HG03378 (cell line): ENCODE data around the gene CHST7.
A peak's percentile ranks its signal among the peaks of the same experiment; 100 is the strongest.
"Not testable (repeated sequence)": the region's sequence is repeated elsewhere in the genome, so short reads cannot be mapped to it uniquely, and the experiment has no call there.

ENCODE experiments used
- ATAC-seq: cut with Tn5 transposase; IDR thresholded peaks from one replicate; pipeline ENCODE4 v1.9.1; 2021; ENCODE audit warnings: mild to moderate bottlenecking, moderate library complexity; ENCODE audit not compliant: unreplicated experiment

The CHST7 gene, protein sequence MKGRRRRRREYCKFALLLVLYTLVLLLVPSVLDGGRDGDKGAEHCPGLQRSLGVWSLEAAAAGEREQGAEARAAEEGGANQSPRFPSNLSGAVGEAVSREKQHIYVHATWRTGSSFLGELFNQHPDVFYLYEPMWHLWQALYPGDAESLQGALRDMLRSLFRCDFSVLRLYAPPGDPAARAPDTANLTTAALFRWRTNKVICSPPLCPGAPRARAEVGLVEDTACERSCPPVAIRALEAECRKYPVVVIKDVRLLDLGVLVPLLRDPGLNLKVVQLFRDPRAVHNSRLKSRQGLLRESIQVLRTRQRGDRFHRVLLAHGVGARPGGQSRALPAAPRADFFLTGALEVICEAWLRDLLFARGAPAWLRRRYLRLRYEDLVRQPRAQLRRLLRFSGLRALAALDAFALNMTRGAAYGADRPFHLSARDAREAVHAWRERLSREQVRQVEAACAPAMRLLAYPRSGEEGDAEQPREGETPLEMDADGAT

GRCh38 chrX:46573331-46573891 lies at the start of gene CHST7:
Gene CHST7 (plus strand): TSS chrX:46573765. CDS start chrX:46573932, 167 bp downstream.
- ATAC-seq, result peak; percentile 23

GRCh38 chrX:46528640-46529039 lies 44.9 kb upstream of the CHST7 start:
- not testable (repeated sequence) for ATAC-seq

- ATAC-seq, result not testable (repeated sequence)
These were observed 43.7 kb upstream of the CHST7 start for GRCh38 chrX:46529740-46530403.

DNA sequence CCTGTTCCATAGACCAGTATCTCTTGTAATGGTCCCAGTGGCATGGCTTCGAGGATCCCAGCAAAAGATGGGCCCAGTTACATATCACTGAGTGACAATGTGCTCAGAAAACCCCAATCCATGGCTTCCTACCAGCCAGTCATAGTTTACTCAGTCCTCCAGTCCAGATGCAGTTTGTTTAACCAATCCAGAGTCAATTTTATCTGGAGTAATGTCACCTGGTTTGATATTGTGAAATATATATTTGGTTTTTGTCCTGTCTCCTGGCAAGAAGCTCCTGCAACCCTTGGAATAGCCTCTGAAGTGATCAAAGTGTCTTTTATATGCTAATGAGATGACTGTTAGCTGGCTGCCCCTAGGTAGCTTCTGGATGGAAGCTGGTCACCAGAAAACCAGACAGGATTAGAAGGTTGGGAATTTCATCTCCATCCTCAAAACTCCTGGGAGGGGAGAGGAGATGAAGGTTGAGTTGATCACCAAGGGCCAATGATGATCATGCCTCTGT lies 43.1 kb upstream of the CHST7 start:
- ATAC-seq, result not testable (repeated sequence)

- no peak for ATAC-seq
These were observed 42.1 kb upstream of the CHST7 start for GRCh38 chrX:46531442-46531841.

GRCh38 chrX:46543441-46543840 lies 30.1 kb upstream of the CHST7 start:
- ATAC-seq, result no peak

DNA sequence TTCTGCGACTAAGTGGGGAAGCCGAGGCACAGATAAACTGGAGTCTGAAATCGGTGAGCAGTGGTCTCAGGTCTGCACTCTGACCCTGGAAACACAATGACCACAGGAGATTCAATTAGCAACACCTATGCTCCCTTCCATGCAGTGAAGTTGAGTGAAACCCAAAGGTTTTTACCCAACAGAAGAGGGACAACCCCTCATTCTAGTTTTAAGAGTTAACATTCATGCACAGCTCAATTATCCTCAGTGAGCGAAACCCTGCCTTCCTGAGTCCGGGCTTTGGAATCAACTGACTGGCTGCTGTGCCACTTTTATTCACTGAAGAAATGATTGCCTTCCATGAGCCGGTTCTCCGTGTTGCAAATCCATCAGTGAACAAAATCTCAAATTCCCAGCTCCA lies 29.0 kb upstream of the CHST7 start:
- peak; percentile 19 for ATAC-seq

- ATAC-seq, result peak; percentile 73
These were observed 28.2 kb upstream of the CHST7 start, which contains the start of gene ZNF674 for GRCh38 chrX:46545111-46546005. Gene ZNF674 (minus strand): TSS chrX:46545421. CDS start chrX:46542087, 3,334 bp downstream.

- no peak for ATAC-seq
These were observed 25.7 kb upstream of the CHST7 start for GRCh38 chrX:46547857-46548256.

DNA sequence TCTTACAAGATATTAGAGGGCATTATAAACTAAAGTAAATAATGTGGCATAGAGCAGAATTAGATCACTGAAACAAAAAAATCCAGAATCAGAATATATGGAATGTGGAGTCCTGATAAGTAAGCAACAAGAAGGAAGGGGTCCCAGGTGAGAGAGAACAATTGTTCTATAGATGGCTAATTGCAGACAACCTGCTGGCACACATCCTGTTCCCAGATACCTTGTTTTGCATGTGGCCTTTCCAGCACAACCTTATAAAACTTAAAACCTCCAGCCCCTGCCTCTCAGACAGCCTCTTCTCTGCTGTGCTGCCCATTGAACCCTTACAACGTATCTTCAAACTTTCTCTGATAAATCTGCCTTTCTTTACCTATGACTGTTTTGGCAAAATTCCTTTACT lies 23.7 kb upstream of the CHST7 start:
- no peak for ATAC-seq

- ATAC-seq, result no peak
These were observed 22.0 kb upstream of the CHST7 start for GRCh38 chrX:46551494-46552128.

GRCh38 chrX:46553935-46554334 lies 19.6 kb upstream of the CHST7 start:
- no peak for ATAC-seq

GRCh38 chrX:46554942-46555341 lies 18.6 kb upstream of the CHST7 start:
- no peak for ATAC-seq

GRCh38 chrX:46559062-46559461 lies 14.5 kb upstream of the CHST7 start:
- no peak for ATAC-seq

DNA sequence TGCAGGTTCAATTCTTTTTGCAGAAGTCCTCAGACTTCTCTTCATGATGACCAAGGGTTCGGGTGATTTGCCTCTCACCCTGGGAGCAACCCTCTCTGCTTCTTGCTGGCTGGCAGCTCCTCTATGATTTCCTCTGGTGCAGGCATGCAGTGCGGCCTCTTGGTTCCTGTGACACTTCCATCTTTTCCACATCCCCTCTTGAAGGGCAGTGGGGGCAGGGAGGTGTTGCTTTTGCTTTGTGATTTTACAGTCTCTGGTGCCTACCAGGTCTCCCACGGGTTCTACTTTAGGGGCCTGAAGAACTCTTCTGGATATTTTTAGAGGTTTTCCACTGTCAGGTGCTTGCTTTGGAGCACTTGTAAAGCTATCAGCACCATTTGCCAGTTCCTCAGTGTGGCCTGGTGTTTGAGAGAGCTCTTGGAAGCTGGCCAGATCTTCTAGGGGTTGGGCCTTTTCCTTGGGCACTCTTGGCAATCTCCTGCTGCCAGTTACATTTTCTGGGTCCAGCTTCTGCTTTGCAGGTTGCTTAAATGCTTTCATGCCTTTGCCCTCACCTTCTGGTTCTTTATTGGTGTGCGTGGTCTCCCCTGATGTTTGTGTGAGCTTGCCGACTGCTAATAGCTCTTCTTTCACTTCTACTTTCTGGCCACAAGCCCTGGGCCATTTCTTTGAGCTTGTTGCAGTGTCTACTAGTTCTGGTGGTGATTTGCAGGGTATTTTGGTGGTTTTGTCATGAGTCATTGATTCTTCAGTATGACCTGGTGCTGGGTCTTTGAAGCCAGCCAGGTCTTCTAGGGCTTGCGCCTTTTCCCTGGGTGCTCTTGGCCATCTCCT lies 11.5 kb upstream of the CHST7 start:
- peak; percentile 99 for ATAC-seq

- no peak for ATAC-seq
These were observed 6.2 kb upstream of the CHST7 start for GRCh38 chrX:46567388-46567787.

DNA sequence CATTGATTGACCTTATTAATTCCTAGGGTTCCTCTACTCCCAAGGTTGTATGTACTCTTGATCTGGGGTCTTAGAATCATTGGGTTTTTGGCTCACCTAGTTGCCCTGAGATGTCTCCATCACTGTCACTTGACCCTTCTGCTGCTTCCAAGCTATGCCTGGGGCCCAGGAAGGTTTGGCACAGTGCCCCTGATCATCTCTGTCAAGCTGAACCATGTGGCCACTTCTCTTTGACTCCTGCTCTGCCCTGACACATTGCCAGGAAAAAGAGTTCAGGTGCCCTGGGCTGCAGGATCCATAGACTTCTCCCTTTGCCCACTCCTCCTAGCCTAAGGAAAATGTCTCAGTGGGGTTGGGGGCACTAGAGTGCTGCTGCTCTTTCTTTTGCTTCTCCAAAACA lies 3.9 kb upstream of the CHST7 start:
- no peak for ATAC-seq

GRCh38 chrX:46571423-46572339 lies 1.9 kb upstream of the CHST7 start:
- ATAC-seq, result no peak
